Lower leg skin (tissue), 3 donors: Measurements from ENCODE around the gene ATOH8.

ENCODE experiments used
- CTCF ChIP-seq, 3 donors: fragments of 450-650 bp; IDR thresholded peaks; one replicate each; pipeline ENCODE4 v1.5.1; 2016; ENCODE audit warnings: antibody characterized with exemption in 3 of 3, mild to moderate bottlenecking in 3 of 3, moderate library complexity in 2 of 3
- POLR2A ChIP-seq, 2 donors: fragments of 450-650 bp; IDR thresholded peaks; one replicate each; pipeline ENCODE4 v1.6.1; 2016 to 2017; ENCODE audit warnings: antibody characterized with exemption in 2 of 2, mild to moderate bottlenecking in 1 of 2, moderate library complexity in 1 of 2

DNA sequence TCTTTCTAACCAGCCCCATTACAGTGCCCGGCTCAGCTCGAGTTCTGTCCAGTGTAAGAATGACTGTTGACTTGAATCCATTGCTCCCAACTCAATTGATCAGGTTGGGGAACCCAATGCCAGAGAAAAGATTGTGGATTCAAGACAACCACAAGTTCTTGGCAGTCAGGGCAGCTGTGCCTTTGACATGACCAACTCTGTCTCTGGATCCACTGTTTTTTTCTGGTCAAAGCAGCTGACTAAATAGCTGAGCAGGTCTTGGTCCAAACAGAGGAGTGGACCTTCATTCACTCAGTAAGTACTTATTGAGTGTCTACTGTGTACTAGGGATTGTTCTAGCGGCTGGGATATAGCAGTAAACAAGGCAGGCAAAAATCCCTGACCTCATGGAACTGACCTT lies 6.3 kb upstream of the ATOH8 start:
- TF ChIP-seq CTCF (IDR thresholded peaks at IDR 0.05) (no peak), POLR2A (IDR thresholded peaks at IDR 0.05) (no peak)
